PC-3 (cell line): ENCODE measurements around the gene VN1R2. TPM values are rescaled to one million over a fixed set of nuclear protein-coding genes. Genes with fewer than 3 reads are reported as not detected.
"Not testable (repeated sequence)": the region's sequence is repeated elsewhere in the genome, so short reads cannot be mapped to it uniquely, and the experiment has no call there.

Experiments used
- ATAC-seq: fragments of 200-7000 bp; cut with Tn5 transposase; 2 replicates; pipeline ENCODE4 v1.9.1; 2020; ENCODE audit warnings: mild to moderate bottlenecking, moderate library complexity
- BruUV-seq: library from RNA; stranded (reverse); fragments of 400-500 nt; replicated peaks from 2 replicates; lab custom pipeline; 2021; lab: Mats Ljungman, UMichigan
- CTCF ChIA-PET: fragments of 300-600 bp; sonication (Branson Sonifier 250); formaldehyde crosslinking; loops from one replicate; lab custom pipeline; 2022; ENCODE audit warnings: antibody characterized with exemption; lab: Charles Lee
- POLR2A ChIA-PET: fragments of 300-600 bp; sonication (Branson Sonifier 250); formaldehyde crosslinking; loops from one replicate; lab custom pipeline; 2022; ENCODE audit warnings: antibody characterized with exemption; ENCODE audit not compliant: unreplicated experiment; lab: Charles Lee
- DNase-seq: peaks from one replicate; pipeline ENCODE4 v3.0.0-alpha.2; 2015
- H2AFZ ChIP-seq: fragments of 300-600 bp; sonication (generic); 2 replicates; pipeline ENCODE4 v1.6.0; 2016; ENCODE audit warnings: antibody characterized with exemption, low read length
- H3F3A ChIP-seq: fragments of 300-600 bp; sonication (generic); one replicate; pipeline ENCODE4 v1.6.0; 2017; ENCODE audit warnings: antibody characterized with exemption, low read length, control low read depth, mild to moderate bottlenecking; ENCODE audit not compliant: unreplicated experiment
- H3K27ac ChIP-seq: fragments of 300-600 bp; sonication (generic); 2 replicates; pipeline ENCODE4 v1.5.1; 2016; ENCODE audit warnings: mild to moderate bottlenecking, low read length
- H3K27me3 ChIP-seq: fragments of 300-600 bp; sonication (generic); 2 replicates; pipeline ENCODE4 v1.6.1; 2016; ENCODE audit warnings: low read length, mixed read lengths
- H3K36me3 ChIP-seq: fragments of 300-600 bp; sonication (generic); 2 replicates; pipeline ENCODE4 v1.6.1; 2016; ENCODE audit warnings: low read depth, mixed run types, low read length, mixed read lengths
- H3K4me1 ChIP-seq: fragments of 300-600 bp; sonication (generic); 2 replicates; pipeline ENCODE4 v1.5.1; 2016; ENCODE audit warnings: low read length; ENCODE audit not compliant: insufficient read depth
- H3K4me2 ChIP-seq: fragments of 300-600 bp; sonication (generic); 2 replicates; pipeline ENCODE4 v1.6.0; 2016; ENCODE audit warnings: low read length
- H3K4me3 ChIP-seq: fragments of 300-600 bp; sonication (generic); 2 replicates; pipeline ENCODE4 v1.5.1; 2016; ENCODE audit warnings: mild to moderate bottlenecking, low read length, mixed read lengths
- H3K79me2 ChIP-seq: fragments of 300-600 bp; sonication (generic); 2 replicates; pipeline ENCODE4 v1.6.1; 2017; ENCODE audit warnings: low read length, mixed read lengths
- H3K9ac ChIP-seq: fragments of 300-600 bp; sonication (generic); 2 replicates; pipeline ENCODE4 v1.6.0; 2016; ENCODE audit warnings: mild to moderate bottlenecking, low read length
- H3K9me2 ChIP-seq: fragments of 300-600 bp; sonication (generic); replicated peaks from 2 replicates; pipeline ENCODE4 v1.6.1; 2016; ENCODE audit warnings: mixed run types, low read length, mixed read lengths
- H3K9me3 ChIP-seq: fragments of 300-600 bp; sonication (generic); 2 replicates; pipeline ENCODE4 v1.6.1; 2016; ENCODE audit warnings: low read length, mixed read lengths
- H4K20me1 ChIP-seq: fragments of 300-600 bp; sonication (generic); 2 replicates; pipeline ENCODE4 v1.6.1; 2016; ENCODE audit warnings: low read length, mixed read lengths
- EZH2 ChIP-seq: fragments of 300-600 bp; sonication (generic); IDR thresholded peaks from one replicate; pipeline ENCODE4 v1.6.1; 2017; ENCODE audit warnings: antibody characterized with exemption, mild to moderate bottlenecking, low read length; ENCODE audit not compliant: unreplicated experiment
- EZH2phosphoT487 ChIP-seq: fragments of 300-600 bp; sonication (generic); IDR thresholded peaks from 2 replicates; pipeline ENCODE4 v1.6.1; 2018; ENCODE audit warnings: mild to moderate bottlenecking, antibody characterized with exemption, low read length, borderline replicate concordance
- intact Hi-C: fragments of 100-400 bp; cut with micrococcal nuclease; formaldehyde crosslinking; loops from 2 replicates; pipeline ENCODE4 v1.9.0; 2023
- total RNA-seq: library from RNA; depleted of rRNA; stranded (reverse); fragments of >200 nt; gene quantifications from 2 replicates; pipeline ENCODE4 v1.2.3, GENCODE V29; 2014
- TF ChIP-seq, protein P1 (sequence below): fragments of 300-600 bp; sonication (generic); conservative IDR thresholded peaks from 2 replicates; pipeline ENCODE4 v1.5.1; 2017; ENCODE audit warnings: antibody characterized with exemption, low read depth, mild to moderate bottlenecking, low read length

VN1R2 gene
- total RNA-seq, 1 experiment from 2014 or later: not detected

- no peak for ATAC-seq
Measured at GRCh38 chr19:53272044-53272443, 14.0 kb downstream of the VN1R2 start.

GRCh38 chr19:53275480-53275879 lies 17.4 kb downstream of the VN1R2 start:
- no peaks in the 10 kb centered on the region for H3K9me2 ChIP-seq
- no peaks in the 10 kb centered on the region for H3K79me2 ChIP-seq
- no peaks in the 10 kb centered on the region for H3F3A ChIP-seq
- intact Hi-C loops: no loop called here
- H3K36me3 ChIP-seq: 0 out of 2 replicates have a peak, but pooled peaks cover 3% of the 10 kb centered on the region
- peaks cover 8% of the 10 kb centered on the region; the same call in 1 of the 2 replicates for H3K4me1 ChIP-seq
- no TSS peak for BruUV-seq
- ATAC-seq (peak; percentile 92), DNase-seq (peak; percentile 62)
- H3K27me3 ChIP-seq: no peaks in the 10 kb centered on the region
- no peak overlapping the region for H2AFZ ChIP-seq
- no peak overlapping the region for H3K9ac ChIP-seq
- no peaks in the 10 kb centered on the region for H4K20me1 ChIP-seq
- ChIA-PET POLR2A (no interaction called here), CTCF (no interaction called here)
- H3K27ac ChIP-seq: peak overlapping the region; percentile 60
- 0 out of 2 replicates have a peak overlapping the region, but pooled peaks have one; percentile 5 for H3K4me2 ChIP-seq
- no peak overlapping the region for H3K4me3 ChIP-seq
- TF ChIP-seq, protein P1, sequence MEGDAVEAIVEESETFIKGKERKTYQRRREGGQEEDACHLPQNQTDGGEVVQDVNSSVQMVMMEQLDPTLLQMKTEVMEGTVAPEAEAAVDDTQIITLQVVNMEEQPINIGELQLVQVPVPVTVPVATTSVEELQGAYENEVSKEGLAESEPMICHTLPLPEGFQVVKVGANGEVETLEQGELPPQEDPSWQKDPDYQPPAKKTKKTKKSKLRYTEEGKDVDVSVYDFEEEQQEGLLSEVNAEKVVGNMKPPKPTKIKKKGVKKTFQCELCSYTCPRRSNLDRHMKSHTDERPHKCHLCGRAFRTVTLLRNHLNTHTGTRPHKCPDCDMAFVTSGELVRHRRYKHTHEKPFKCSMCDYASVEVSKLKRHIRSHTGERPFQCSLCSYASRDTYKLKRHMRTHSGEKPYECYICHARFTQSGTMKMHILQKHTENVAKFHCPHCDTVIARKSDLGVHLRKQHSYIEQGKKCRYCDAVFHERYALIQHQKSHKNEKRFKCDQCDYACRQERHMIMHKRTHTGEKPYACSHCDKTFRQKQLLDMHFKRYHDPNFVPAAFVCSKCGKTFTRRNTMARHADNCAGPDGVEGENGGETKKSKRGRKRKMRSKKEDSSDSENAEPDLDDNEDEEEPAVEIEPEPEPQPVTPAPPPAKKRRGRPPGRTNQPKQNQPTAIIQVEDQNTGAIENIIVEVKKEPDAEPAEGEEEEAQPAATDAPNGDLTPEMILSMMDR: no peak
- TF ChIP-seq EZH2phosphoT487: no peak
- TF ChIP-seq EZH2: no peak
- H3K9me3 ChIP-seq: peaks cover 18% of the 10 kb centered on the region

More at GRCh38 chr19:53272044-53272443, 14.0 kb downstream of the VN1R2 start:
- Histone ChIP-seq H3K79me2 (no peaks in the 10 kb centered on the region), H2AFZ (no peak overlapping the region), H3K4me2 (no peak overlapping the region), H3K36me3 (no peaks in the 10 kb centered on the region), H3K27ac (no peak overlapping the region), H3F3A (no peaks in the 10 kb centered on the region), H3K9me3 (peaks cover 25% of the 10 kb centered on the region), H3K9me2 (no peaks in the 10 kb centered on the region), H3K27me3 (no peaks in the 10 kb centered on the region), H3K4me3 (no peak overlapping the region), H3K9ac (no peak overlapping the region), H4K20me1 (no peaks in the 10 kb centered on the region), H3K4me1 (peaks cover 8% of the 10 kb centered on the region; the same call in 1 of the 2 replicates)
- intact Hi-C loops: no loop called here
- ChIA-PET CTCF (no interaction called here), POLR2A (no interaction called here)
- no peak for DNase-seq
- no TSS peak for BruUV-seq
- TF ChIP-seq EZH2phosphoT487: no peak
- TF ChIP-seq, protein P1: no peak

- H3K36me3 ChIP-seq, CTCF ChIA-PET, intact Hi-C loops, H3K27me3 ChIP-seq, H3K4me1 ChIP-seq, H4K20me1 ChIP-seq, H3K79me2 ChIP-seq, H3K27ac ChIP-seq, H3K4me2 ChIP-seq, H3K9me2 ChIP-seq, ATAC-seq, H3K4me3 ChIP-seq, H2AFZ ChIP-seq, DNase-seq, BruUV-seq, H3K9me3 ChIP-seq, H3F3A ChIP-seq, H3K9ac ChIP-seq, POLR2A ChIA-PET: not testable (repeated sequence)
Measured at GRCh38 chr19:53281947-53282346, 23.9 kb downstream of the VN1R2 start.
